HL-60 (cell line): ENCODE measurements around the gene HCK.

Experiments
- SPI1 ChIP-seq: IDR thresholded peaks from 2 replicates; pipeline ENCODE4 v1.6.1; 2012; ENCODE audit warnings: low read depth, mild to moderate bottlenecking, borderline replicate concordance
- TF ChIP-seq, protein P1 (sequence below): IDR thresholded peaks from one replicate; pipeline ENCODE4 v1.5.1; 2011; ENCODE audit warnings: low read length, control low read depth, inconsistent platforms; ENCODE audit not compliant: insufficient read depth

DNA sequence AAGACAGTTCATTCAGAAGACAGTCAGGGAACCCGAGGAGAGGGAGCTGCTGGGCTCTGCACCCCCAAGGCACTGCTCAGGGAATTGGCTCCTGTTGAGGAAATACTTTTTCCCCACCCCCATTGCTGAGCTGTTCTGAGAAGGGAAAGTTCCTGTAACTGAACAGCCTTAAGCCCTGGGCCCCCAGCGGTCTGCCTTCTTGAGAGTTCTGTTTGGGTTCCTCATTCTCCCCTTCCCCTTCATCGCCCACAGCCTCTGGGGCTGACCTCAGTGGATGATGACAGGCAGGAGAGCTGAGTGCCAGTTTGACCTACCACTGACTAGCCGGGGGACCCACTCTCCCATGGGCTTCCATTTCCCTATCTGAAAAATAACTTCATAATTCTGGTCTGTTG is 10.7 kb downstream of the HCK start:
- peak; percentile 95 for TF ChIP-seq SPI1
- TF ChIP-seq, protein P1, sequence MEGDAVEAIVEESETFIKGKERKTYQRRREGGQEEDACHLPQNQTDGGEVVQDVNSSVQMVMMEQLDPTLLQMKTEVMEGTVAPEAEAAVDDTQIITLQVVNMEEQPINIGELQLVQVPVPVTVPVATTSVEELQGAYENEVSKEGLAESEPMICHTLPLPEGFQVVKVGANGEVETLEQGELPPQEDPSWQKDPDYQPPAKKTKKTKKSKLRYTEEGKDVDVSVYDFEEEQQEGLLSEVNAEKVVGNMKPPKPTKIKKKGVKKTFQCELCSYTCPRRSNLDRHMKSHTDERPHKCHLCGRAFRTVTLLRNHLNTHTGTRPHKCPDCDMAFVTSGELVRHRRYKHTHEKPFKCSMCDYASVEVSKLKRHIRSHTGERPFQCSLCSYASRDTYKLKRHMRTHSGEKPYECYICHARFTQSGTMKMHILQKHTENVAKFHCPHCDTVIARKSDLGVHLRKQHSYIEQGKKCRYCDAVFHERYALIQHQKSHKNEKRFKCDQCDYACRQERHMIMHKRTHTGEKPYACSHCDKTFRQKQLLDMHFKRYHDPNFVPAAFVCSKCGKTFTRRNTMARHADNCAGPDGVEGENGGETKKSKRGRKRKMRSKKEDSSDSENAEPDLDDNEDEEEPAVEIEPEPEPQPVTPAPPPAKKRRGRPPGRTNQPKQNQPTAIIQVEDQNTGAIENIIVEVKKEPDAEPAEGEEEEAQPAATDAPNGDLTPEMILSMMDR = no peak
